Astrocyte (in vitro differentiated cells and primary cell): ENCODE data around the gene DNAJC7. TPM values are rescaled to one million over a fixed set of nuclear protein-coding genes. Genes with fewer than 3 reads are reported as not detected.
"Not testable (repeated sequence)": the region's sequence is repeated elsewhere in the genome, so short reads cannot be mapped to it uniquely, and the experiment has no call there.

ENCODE experiments used
- DNase-seq: peaks from one replicate; pipeline ENCODE4 v3.0.0-alpha.2; 2010; ENCODE audit warnings: low read depth
- FAIRE-seq: peaks from 2 replicates; lab custom pipeline; 2011; peaks lifted over from hg19 to GRCh38; lab: Jason Lieb, UNC
- H2AFZ ChIP-seq: 2 replicates; pipeline ENCODE4 v1.6.0; 2012; ENCODE audit warnings: low read depth, low read length, inconsistent platforms
- H3K27ac ChIP-seq: 2 replicates; pipeline ENCODE4 v1.5.1; 2011; ENCODE audit warnings: low read depth, low read length, inconsistent platforms
- H3K27me3 ChIP-seq: 2 replicates; pipeline ENCODE4 v1.6.0; 2011; ENCODE audit warnings: low read length, inconsistent platforms; ENCODE audit not compliant: insufficient read depth
- H3K36me3 ChIP-seq: 2 replicates; pipeline ENCODE4 v1.5.1; 2011; ENCODE audit warnings: low read length, inconsistent platforms; ENCODE audit not compliant: insufficient read depth
- H3K4me1 ChIP-seq: 2 replicates; pipeline ENCODE4 v1.5.1; 2011; ENCODE audit warnings: low read length, inconsistent platforms; ENCODE audit not compliant: insufficient read depth
- H3K4me2 ChIP-seq: 2 replicates; pipeline ENCODE4 v1.6.0; 2012; ENCODE audit warnings: low read length, inconsistent platforms
- H3K4me3 ChIP-seq: 2 replicates; pipeline ENCODE4 v1.5.1; 2011; ENCODE audit warnings: low read depth, mild to moderate bottlenecking, low read length, inconsistent platforms; ENCODE audit not compliant: insufficient read depth
- H3K79me2 ChIP-seq: 2 replicates; pipeline ENCODE4 v1.6.0; 2012; ENCODE audit warnings: mild to moderate bottlenecking, low read length, inconsistent platforms; ENCODE audit not compliant: insufficient read depth
- H3K9ac ChIP-seq: 2 replicates; pipeline ENCODE4 v1.6.0; 2012; ENCODE audit warnings: mild to moderate bottlenecking, low read length, inconsistent platforms
- H3K9me3 ChIP-seq: 2 replicates; pipeline ENCODE4 v1.5.1; 2012; ENCODE audit warnings: low read depth, mild to moderate bottlenecking, low read length, inconsistent platforms; ENCODE audit not compliant: insufficient read depth
- H4K20me1 ChIP-seq: 2 replicates; pipeline ENCODE4 v1.6.0; 2012; ENCODE audit warnings: low read length, inconsistent platforms; ENCODE audit not compliant: insufficient read depth
- H3K27ac Mint-ChIP-seq: one replicate; pipeline ENCODE4 v1.8.0; 2021; ENCODE audit warnings: mild to moderate bottlenecking, mixed read lengths; ENCODE audit not compliant: unreplicated experiment
- H3K27me3 Mint-ChIP-seq: one replicate; pipeline ENCODE4 v1.8.0; 2021; ENCODE audit warnings: low read depth, mixed read lengths; ENCODE audit not compliant: unreplicated experiment
- H3K36me3 Mint-ChIP-seq: one replicate; pipeline ENCODE4 v1.8.0; 2021; ENCODE audit warnings: low read depth, mixed read lengths; ENCODE audit not compliant: unreplicated experiment
- H3K4me1 Mint-ChIP-seq: one replicate; pipeline ENCODE4 v1.8.0; 2021; ENCODE audit warnings: low read depth, mixed read lengths; ENCODE audit not compliant: unreplicated experiment
- H3K4me3 Mint-ChIP-seq: one replicate; pipeline ENCODE4 v1.8.0; 2021; ENCODE audit warnings: mild to moderate bottlenecking, moderate library complexity, mixed read lengths; ENCODE audit not compliant: unreplicated experiment
- H3K9me3 Mint-ChIP-seq: one replicate; pipeline ENCODE4 v1.8.0; 2021; ENCODE audit warnings: mild to moderate bottlenecking, mixed read lengths; ENCODE audit not compliant: unreplicated experiment
- CTCF ChIP-seq: IDR thresholded peaks from 2 replicates; pipeline ENCODE4 v1.5.1; 2011; ENCODE audit warnings: low read depth, mild to moderate bottlenecking, inconsistent platforms, low read length, moderate library complexity; ENCODE audit not compliant: insufficient read depth
- EZH2 ChIP-seq: IDR thresholded peaks from 2 replicates; pipeline ENCODE4 v1.6.1; 2012; ENCODE audit warnings: mild to moderate bottlenecking, low read length, inconsistent platforms; ENCODE audit not compliant: insufficient read depth
- total RNA-seq: library from RNA; stranded (reverse); gene quantifications from 2 replicates; pipeline ENCODE4 v1.2.1, GENCODE V29; 2021

The DNAJC7 gene
- total RNA-seq, 1 donor from 2014 or later, result 96.0 TPM

GRCh38 chr17:42017866-42018200 lies 594 bp upstream of the DNAJC7 start:
- Mint-ChIP-seq H3K36me3 (peaks cover 11% of the 10 kb centered on the region), H3K4me3 (peak overlapping the region; percentile 97), H3K9me3 (peaks cover 2% of the 10 kb centered on the region), H3K27me3 (no peaks in the 10 kb centered on the region), H3K4me1 (peaks cover 23% of the 10 kb centered on the region), H3K27ac (peak overlapping the region; percentile 94)
- Histone ChIP-seq H3K27ac (peak overlapping the region; percentile 95), H3K36me3 (peaks cover 4% of the 10 kb centered on the region), H3K9me3 (no peaks in the 10 kb centered on the region), H2AFZ (peak overlapping the region; percentile 92), H4K20me1 (peaks cover 23% of the 10 kb centered on the region), H3K79me2 (peaks cover 67% of the 10 kb centered on the region), H3K4me1 (peaks cover 20% of the 10 kb centered on the region), H3K27me3 (no peaks in the 10 kb centered on the region), H3K4me2 (peak overlapping the region; percentile 89), H3K9ac (peak overlapping the region; percentile 99), H3K4me3 (peak overlapping the region; percentile 91)
- DNase-seq (no peak), FAIRE-seq (no peak)
- TF ChIP-seq CTCF, result no peak
- no peak for TF ChIP-seq EZH2

GRCh38 chr17:42016411-42016831 lies 818 bp downstream of the DNAJC7 start:
- H3K4me1 ChIP-seq, result peaks cover 20% of the 10 kb centered on the region
- peaks cover under 1% of the 10 kb centered on the region for H3K36me3 ChIP-seq
- H3K27me3 ChIP-seq, result no peaks in the 10 kb centered on the region
- peaks cover 35% of the 10 kb centered on the region for H4K20me1 ChIP-seq
- no peaks in the 10 kb centered on the region for H3K9me3 Mint-ChIP-seq
- peak overlapping the region; percentile 92 for H2AFZ ChIP-seq
- H3K4me1 Mint-ChIP-seq, result peaks cover 24% of the 10 kb centered on the region
- peaks cover 78% of the 10 kb centered on the region for H3K79me2 ChIP-seq
- H3K36me3 Mint-ChIP-seq, result peaks cover 5% of the 10 kb centered on the region
- peak; percentile 25 for DNase-seq
- peak overlapping the region; percentile 99 for H3K27ac Mint-ChIP-seq
- H3K9ac ChIP-seq, result peak overlapping the region; percentile 99
- no peak for FAIRE-seq
- no peaks in the 10 kb centered on the region for H3K9me3 ChIP-seq
- no peaks in the 10 kb centered on the region for H3K27me3 Mint-ChIP-seq
- H3K4me3 Mint-ChIP-seq, result peak overlapping the region; percentile 100
- TF ChIP-seq EZH2, result no peak
- TF ChIP-seq CTCF, result no peak
- H3K4me3 ChIP-seq, result peak overlapping the region; percentile 91
- H3K27ac ChIP-seq, result peak overlapping the region; percentile 95
- H3K4me2 ChIP-seq, result peak overlapping the region; percentile 89

- H3K4me1 Mint-ChIP-seq, result peaks cover 27% of the 10 kb centered on the region
- not testable (repeated sequence) for H3K27me3 Mint-ChIP-seq, FAIRE-seq, H3K4me3 Mint-ChIP-seq, H3K27ac ChIP-seq, H3K27ac Mint-ChIP-seq, H3K36me3 ChIP-seq, H3K4me3 ChIP-seq, H3K9ac ChIP-seq, H3K27me3 ChIP-seq, H3K4me2 ChIP-seq, H2AFZ ChIP-seq, H3K9me3 Mint-ChIP-seq, H3K9me3 ChIP-seq, H3K36me3 Mint-ChIP-seq, DNase-seq
- H3K4me1 ChIP-seq, result peaks cover 16% of the 10 kb centered on the region
- peaks cover 88% of the 10 kb centered on the region for H3K79me2 ChIP-seq
- H4K20me1 ChIP-seq, result peaks cover 54% of the 10 kb centered on the region
These were observed 3.5 kb downstream of the DNAJC7 start for GRCh38 chr17:42013740-42014139.

- H3K27ac ChIP-seq, H3K36me3 ChIP-seq, H2AFZ ChIP-seq, H3K9ac ChIP-seq, H3K4me3 ChIP-seq, H3K4me2 ChIP-seq, H3K36me3 Mint-ChIP-seq, H3K27ac Mint-ChIP-seq, H3K27me3 Mint-ChIP-seq, H3K4me1 ChIP-seq, H3K27me3 ChIP-seq, FAIRE-seq, H3K9me3 Mint-ChIP-seq, H3K9me3 ChIP-seq, DNase-seq, H3K4me3 Mint-ChIP-seq: not testable (repeated sequence)
- H3K4me1 Mint-ChIP-seq, result peaks cover 27% of the 10 kb centered on the region
- Histone ChIP-seq H3K79me2 (peaks cover 99% of the 10 kb centered on the region), H4K20me1 (peaks cover 58% of the 10 kb centered on the region)
These were observed 4.9 kb downstream of the DNAJC7 start for GRCh38 chr17:42012363-42012762.
